Right ventricle myocardium inferior (tissue), 1 donor: Measurements from ENCODE around the gene FOXO3. TPM values are rescaled to one million over a fixed set of nuclear protein-coding genes. Genes with fewer than 3 reads are reported as not detected.
"Not testable (repeated sequence)": the region's sequence is repeated elsewhere in the genome, so short reads cannot be mapped to it uniquely, and the experiment has no call there.

Experiments
- ATAC-seq: fragments of 200-7000 bp; cut with Tn5 transposase; one replicate; pipeline ENCODE4 v1.9.1; 2020; ENCODE audit warnings: mild to moderate bottlenecking, moderate library complexity
- DNase-seq: peaks from one replicate; pipeline ENCODE4 v3.0.0; 2021; ENCODE audit errors: missing footprints
- intact Hi-C: fragments of 100-400 bp; cut with DNase I; formaldehyde crosslinking; loops from one replicate; pipeline ENCODE4 v1.11.0; 2022
- long read RNA-seq: library from polyadenylated mRNA; unstranded; transcript quantifications from one replicate; pipeline ENCODE4 v2.0.0, GENCODE V29; 2021
- total RNA-seq: library from RNA; stranded (reverse); fragmentation: NEBNext Ultra II Directional; extraction: Animal tissue kit (Norgen Biotek cat#: 25700); gene quantifications from one replicate; pipeline ENCODE4 v1.2.1, GENCODE V29; 2021
- donor health status: DM: no; HTN: yes; CAD: no; lungs with severe emphysema.

FOXO3 gene
- total RNA-seq = 32.3 TPM
- long read RNA-seq, full-length matches to known transcripts = 43 of 58 reads
- long read RNA-seq, partial matches to known transcripts = 10 of 58 reads
- long read RNA-seq, other reads (novel, unspliced or antisense) = 5 of 58 reads

GRCh38 chr6:108560463-108561308 lies at the start of gene FOXO3:
TSS of gene FOXO3 (plus strand) at chr6:108560917. CDS start at chr6:108561209, 292 bp downstream.
- intact Hi-C loops = loop anchor here (1.0 to 5.0 kb wide), 2 partner anchors 222 to 337 kb away; no protein-coding TSS in a partner anchor
- ATAC-seq = peak; percentile 71
- peak; percentile 96 for DNase-seq

GRCh38 chr6:108518714-108519576 lies 41.8 kb upstream of the FOXO3 start:
- intact Hi-C loops = no loop called here
- DNase-seq = no peak

GRCh38 chr6:108521616-108522107 lies 39.1 kb upstream of the FOXO3 start:
- intact Hi-C loops = loop anchor here (10.0 kb wide), 1 partner anchor 847 kb away; no protein-coding TSS in a partner anchor
- ATAC-seq (no peak), DNase-seq (no peak)

More at GRCh38 chr6:108518714-108519576, 41.8 kb upstream of the FOXO3 start:
- ATAC-seq = no peak

- ATAC-seq (no peak), DNase-seq (no peak)
- intact Hi-C loops = loop anchor here (10.0 kb wide), 1 partner anchor 849 kb away; no protein-coding TSS in a partner anchor
Observed at GRCh38 chr6:108523697-108524096, 37.0 kb upstream of the FOXO3 start.

- no peak for DNase-seq
- ATAC-seq = no peak
- intact Hi-C loops = loop anchor here (1.0 to 10.0 kb wide), 3 partner anchors 412 to 850 kb away; no protein-coding TSS in a partner anchor
Observed at GRCh38 chr6:108524528-108525248, 36.0 kb upstream of the FOXO3 start.

GRCh38 chr6:108526739-108527174 lies 34.0 kb upstream of the FOXO3 start:
- intact Hi-C loops = loop anchor here (5.0 to 10.0 kb wide), 2 partner anchors 549 to 852 kb away; no protein-coding TSS in a partner anchor
- ATAC-seq (peak; percentile 39), DNase-seq (no peak)

GRCh38 chr6:108528878-108529277 lies 31.8 kb upstream of the FOXO3 start:
- intact Hi-C loops = loop anchor here (5.0 to 10.0 kb wide), 2 partner anchors 552 to 854 kb away; no protein-coding TSS in a partner anchor
- ATAC-seq (peak; percentile 20), DNase-seq (no peak)

- DNase-seq = no peak
- no peak for ATAC-seq
- intact Hi-C loops = no loop called here
Observed at GRCh38 chr6:108531332-108531731, 29.4 kb upstream of the FOXO3 start.

GRCh38 chr6:108535114-108535742 lies 25.5 kb upstream of the FOXO3 start:
- intact Hi-C loops = no loop called here
- no peak for ATAC-seq

GRCh38 chr6:108535920-108536535 lies 24.7 kb upstream of the FOXO3 start:
- DNase-seq, intact Hi-C loops, ATAC-seq: not testable (repeated sequence)

More at GRCh38 chr6:108535114-108535742, 25.5 kb upstream of the FOXO3 start:
- DNase-seq = no peak

- intact Hi-C loops = loop anchor here (1.0 to 5.0 kb wide), 5 partner anchors 240 to 630 kb away; no protein-coding TSS in a partner anchor
- peak; percentile 83 for DNase-seq
- ATAC-seq = peak; percentile 77
Observed at GRCh38 chr6:108541843-108542759, 18.6 kb upstream of the FOXO3 start.

- ATAC-seq (no peak), DNase-seq (no peak)
- intact Hi-C loops = loop anchor here (2.0 to 5.0 kb wide), 2 partner anchors 529 to 629 kb away; no protein-coding TSS in a partner anchor
Observed at GRCh38 chr6:108543175-108543940, 17.4 kb upstream of the FOXO3 start.

GRCh38 chr6:108544606-108545005 lies 16.1 kb upstream of the FOXO3 start:
- intact Hi-C loops = loop anchor here (5.0 kb wide), 1 partner anchor 628 kb away; no protein-coding TSS in a partner anchor
- ATAC-seq = no peak
- no peak for DNase-seq

- intact Hi-C loops = no loop called here
- ATAC-seq = no peak
Observed at GRCh38 chr6:108546079-108547049, 14.4 kb upstream of the FOXO3 start.

More at GRCh38 chr6:108546079-108547049, 14.4 kb upstream of the FOXO3 start:
- no peak for DNase-seq
